Astrocyte (in vitro differentiated cells and primary cell): ENCODE results near the gene DUSP15. TPM values are rescaled to one million over a fixed set of nuclear protein-coding genes. Genes with fewer than 3 reads are reported as not detected.

Source experiments
- DNase-seq: peaks from one replicate; pipeline ENCODE4 v3.0.0-alpha.2; 2010; ENCODE audit warnings: low read depth
- FAIRE-seq: peaks from 2 replicates; lab custom pipeline; 2011; peaks lifted over from hg19 to GRCh38; lab: Jason Lieb, UNC
- H2AFZ ChIP-seq: 2 replicates; pipeline ENCODE4 v1.6.0; 2012; ENCODE audit warnings: low read depth, low read length, inconsistent platforms
- H3K27ac ChIP-seq: 2 replicates; pipeline ENCODE4 v1.5.1; 2011; ENCODE audit warnings: low read depth, low read length, inconsistent platforms
- H3K27me3 ChIP-seq: 2 replicates; pipeline ENCODE4 v1.6.0; 2011; ENCODE audit warnings: low read length, inconsistent platforms; ENCODE audit not compliant: insufficient read depth
- H3K36me3 ChIP-seq: 2 replicates; pipeline ENCODE4 v1.5.1; 2011; ENCODE audit warnings: low read length, inconsistent platforms; ENCODE audit not compliant: insufficient read depth
- H3K4me1 ChIP-seq: 2 replicates; pipeline ENCODE4 v1.5.1; 2011; ENCODE audit warnings: low read length, inconsistent platforms; ENCODE audit not compliant: insufficient read depth
- H3K4me2 ChIP-seq: 2 replicates; pipeline ENCODE4 v1.6.0; 2012; ENCODE audit warnings: low read length, inconsistent platforms
- H3K4me3 ChIP-seq: 2 replicates; pipeline ENCODE4 v1.5.1; 2011; ENCODE audit warnings: low read depth, mild to moderate bottlenecking, low read length, inconsistent platforms; ENCODE audit not compliant: insufficient read depth
- H3K79me2 ChIP-seq: 2 replicates; pipeline ENCODE4 v1.6.0; 2012; ENCODE audit warnings: mild to moderate bottlenecking, low read length, inconsistent platforms; ENCODE audit not compliant: insufficient read depth
- H3K9ac ChIP-seq: 2 replicates; pipeline ENCODE4 v1.6.0; 2012; ENCODE audit warnings: mild to moderate bottlenecking, low read length, inconsistent platforms
- H3K9me3 ChIP-seq: 2 replicates; pipeline ENCODE4 v1.5.1; 2012; ENCODE audit warnings: low read depth, mild to moderate bottlenecking, low read length, inconsistent platforms; ENCODE audit not compliant: insufficient read depth
- H4K20me1 ChIP-seq: 2 replicates; pipeline ENCODE4 v1.6.0; 2012; ENCODE audit warnings: low read length, inconsistent platforms; ENCODE audit not compliant: insufficient read depth
- H3K27ac Mint-ChIP-seq: one replicate; pipeline ENCODE4 v1.8.0; 2021; ENCODE audit warnings: mild to moderate bottlenecking, mixed read lengths; ENCODE audit not compliant: unreplicated experiment
- H3K27me3 Mint-ChIP-seq: one replicate; pipeline ENCODE4 v1.8.0; 2021; ENCODE audit warnings: low read depth, mixed read lengths; ENCODE audit not compliant: unreplicated experiment
- H3K36me3 Mint-ChIP-seq: one replicate; pipeline ENCODE4 v1.8.0; 2021; ENCODE audit warnings: low read depth, mixed read lengths; ENCODE audit not compliant: unreplicated experiment
- H3K4me1 Mint-ChIP-seq: one replicate; pipeline ENCODE4 v1.8.0; 2021; ENCODE audit warnings: low read depth, mixed read lengths; ENCODE audit not compliant: unreplicated experiment
- H3K4me3 Mint-ChIP-seq: one replicate; pipeline ENCODE4 v1.8.0; 2021; ENCODE audit warnings: mild to moderate bottlenecking, moderate library complexity, mixed read lengths; ENCODE audit not compliant: unreplicated experiment
- H3K9me3 Mint-ChIP-seq: one replicate; pipeline ENCODE4 v1.8.0; 2021; ENCODE audit warnings: mild to moderate bottlenecking, mixed read lengths; ENCODE audit not compliant: unreplicated experiment
- CTCF ChIP-seq: IDR thresholded peaks from 2 replicates; pipeline ENCODE4 v1.5.1; 2011; ENCODE audit warnings: low read depth, mild to moderate bottlenecking, inconsistent platforms, low read length, moderate library complexity; ENCODE audit not compliant: insufficient read depth
- EZH2 ChIP-seq: IDR thresholded peaks from 2 replicates; pipeline ENCODE4 v1.6.1; 2012; ENCODE audit warnings: mild to moderate bottlenecking, low read length, inconsistent platforms; ENCODE audit not compliant: insufficient read depth
- total RNA-seq: library from RNA; stranded (reverse); gene quantifications from 2 replicates; pipeline ENCODE4 v1.2.1, GENCODE V29; 2021

Gene DUSP15
- total RNA-seq, 1 donor from 2014 or later = 1.2 TPM

- Histone ChIP-seq H3K36me3 (no peaks in the 10 kb centered on the region), H4K20me1 (no peaks in the 10 kb centered on the region), H3K27ac (no peak overlapping the region), H3K4me3 (no peak overlapping the region), H3K9ac (no peak overlapping the region), H2AFZ (no peak overlapping the region), H3K27me3 (peaks cover 13% of the 10 kb centered on the region), H3K4me2 (no peak overlapping the region), H3K4me1 (no peaks in the 10 kb centered on the region), H3K9me3 (no peaks in the 10 kb centered on the region), H3K79me2 (no peaks in the 10 kb centered on the region)
- no peaks in the 10 kb centered on the region for H3K36me3 Mint-ChIP-seq
- FAIRE-seq (no peak), DNase-seq (no peak)
- no peaks in the 10 kb centered on the region for H3K9me3 Mint-ChIP-seq
- H3K4me1 Mint-ChIP-seq = peaks cover 4% of the 10 kb centered on the region
- H3K27me3 Mint-ChIP-seq = peaks cover 6% of the 10 kb centered on the region
- TF ChIP-seq EZH2 = no peak
- TF ChIP-seq CTCF = no peak
- no peak overlapping the region for H3K27ac Mint-ChIP-seq
- H3K4me3 Mint-ChIP-seq = no peak overlapping the region
Measured at GRCh38 chr20:31915491-31916280, 45.4 kb upstream of the DUSP15 start.

- H3K27me3 ChIP-seq = peaks cover 12% of the 10 kb centered on the region
- H3K4me3 Mint-ChIP-seq = no peak overlapping the region
Measured at GRCh38 chr20:31914170-31914569, 43.8 kb upstream of the DUSP15 start.

More at GRCh38 chr20:31914170-31914569, 43.8 kb upstream of the DUSP15 start:
- FAIRE-seq = no peak
- Histone ChIP-seq H2AFZ (no peak overlapping the region), H3K9me3 (no peaks in the 10 kb centered on the region), H3K4me3 (no peak overlapping the region), H3K79me2 (no peaks in the 10 kb centered on the region), H3K4me1 (no peaks in the 10 kb centered on the region), H3K4me2 (no peak overlapping the region), H3K36me3 (no peaks in the 10 kb centered on the region), H3K9ac (no peak overlapping the region), H4K20me1 (no peaks in the 10 kb centered on the region), H3K27ac (no peak overlapping the region)
- H3K4me1 Mint-ChIP-seq = peaks cover 4% of the 10 kb centered on the region
- TF ChIP-seq EZH2 (no peak), CTCF (no peak)
- no peaks in the 10 kb centered on the region for H3K9me3 Mint-ChIP-seq
- peaks cover 3% of the 10 kb centered on the region for H3K27me3 Mint-ChIP-seq
- no peaks in the 10 kb centered on the region for H3K36me3 Mint-ChIP-seq
- H3K27ac Mint-ChIP-seq = no peak overlapping the region
- DNase-seq = no peak
